ENCODE results near the gene IDI1.

DNA sequence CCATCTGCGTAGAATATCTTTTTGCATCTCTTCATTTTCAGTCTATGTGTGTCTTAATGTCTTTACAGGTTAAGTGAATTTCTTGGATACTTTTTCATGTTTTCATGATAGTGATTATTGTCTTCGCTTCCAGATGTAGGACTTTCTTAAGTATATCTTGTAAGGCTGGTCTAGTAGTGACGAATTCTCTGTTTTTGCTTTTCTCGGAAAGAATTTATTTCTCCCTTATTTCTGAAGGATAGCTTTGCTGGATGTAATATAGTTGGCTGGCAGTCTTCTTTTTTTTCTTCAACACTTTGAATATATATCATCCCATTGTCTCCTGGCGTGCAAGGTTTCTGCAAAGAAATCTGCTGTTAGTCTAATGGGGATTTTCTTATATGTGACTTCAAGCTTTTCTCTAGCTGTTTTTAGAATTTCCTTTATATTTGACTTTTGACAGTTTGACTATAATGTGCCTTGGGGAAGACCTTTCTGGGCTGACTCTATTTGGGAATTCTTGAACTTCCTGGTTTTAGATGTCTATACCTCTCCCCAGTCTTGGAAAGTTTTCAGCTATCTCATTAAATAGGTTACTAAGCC, 46.4 kb downstream of the IDI1 start:
- no peak for TF ChIP-seq POLR2AphosphoS5 (IDR thresholded peaks at IDR 0.05; ENCODE audit: low read depth)
- TF ChIP-seq, protein P1, sequence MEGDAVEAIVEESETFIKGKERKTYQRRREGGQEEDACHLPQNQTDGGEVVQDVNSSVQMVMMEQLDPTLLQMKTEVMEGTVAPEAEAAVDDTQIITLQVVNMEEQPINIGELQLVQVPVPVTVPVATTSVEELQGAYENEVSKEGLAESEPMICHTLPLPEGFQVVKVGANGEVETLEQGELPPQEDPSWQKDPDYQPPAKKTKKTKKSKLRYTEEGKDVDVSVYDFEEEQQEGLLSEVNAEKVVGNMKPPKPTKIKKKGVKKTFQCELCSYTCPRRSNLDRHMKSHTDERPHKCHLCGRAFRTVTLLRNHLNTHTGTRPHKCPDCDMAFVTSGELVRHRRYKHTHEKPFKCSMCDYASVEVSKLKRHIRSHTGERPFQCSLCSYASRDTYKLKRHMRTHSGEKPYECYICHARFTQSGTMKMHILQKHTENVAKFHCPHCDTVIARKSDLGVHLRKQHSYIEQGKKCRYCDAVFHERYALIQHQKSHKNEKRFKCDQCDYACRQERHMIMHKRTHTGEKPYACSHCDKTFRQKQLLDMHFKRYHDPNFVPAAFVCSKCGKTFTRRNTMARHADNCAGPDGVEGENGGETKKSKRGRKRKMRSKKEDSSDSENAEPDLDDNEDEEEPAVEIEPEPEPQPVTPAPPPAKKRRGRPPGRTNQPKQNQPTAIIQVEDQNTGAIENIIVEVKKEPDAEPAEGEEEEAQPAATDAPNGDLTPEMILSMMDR (IDR thresholded peaks at IDR 0.05; ENCODE audit: insufficient read depth, low read length): no peak
- TF ChIP-seq, protein P2, sequence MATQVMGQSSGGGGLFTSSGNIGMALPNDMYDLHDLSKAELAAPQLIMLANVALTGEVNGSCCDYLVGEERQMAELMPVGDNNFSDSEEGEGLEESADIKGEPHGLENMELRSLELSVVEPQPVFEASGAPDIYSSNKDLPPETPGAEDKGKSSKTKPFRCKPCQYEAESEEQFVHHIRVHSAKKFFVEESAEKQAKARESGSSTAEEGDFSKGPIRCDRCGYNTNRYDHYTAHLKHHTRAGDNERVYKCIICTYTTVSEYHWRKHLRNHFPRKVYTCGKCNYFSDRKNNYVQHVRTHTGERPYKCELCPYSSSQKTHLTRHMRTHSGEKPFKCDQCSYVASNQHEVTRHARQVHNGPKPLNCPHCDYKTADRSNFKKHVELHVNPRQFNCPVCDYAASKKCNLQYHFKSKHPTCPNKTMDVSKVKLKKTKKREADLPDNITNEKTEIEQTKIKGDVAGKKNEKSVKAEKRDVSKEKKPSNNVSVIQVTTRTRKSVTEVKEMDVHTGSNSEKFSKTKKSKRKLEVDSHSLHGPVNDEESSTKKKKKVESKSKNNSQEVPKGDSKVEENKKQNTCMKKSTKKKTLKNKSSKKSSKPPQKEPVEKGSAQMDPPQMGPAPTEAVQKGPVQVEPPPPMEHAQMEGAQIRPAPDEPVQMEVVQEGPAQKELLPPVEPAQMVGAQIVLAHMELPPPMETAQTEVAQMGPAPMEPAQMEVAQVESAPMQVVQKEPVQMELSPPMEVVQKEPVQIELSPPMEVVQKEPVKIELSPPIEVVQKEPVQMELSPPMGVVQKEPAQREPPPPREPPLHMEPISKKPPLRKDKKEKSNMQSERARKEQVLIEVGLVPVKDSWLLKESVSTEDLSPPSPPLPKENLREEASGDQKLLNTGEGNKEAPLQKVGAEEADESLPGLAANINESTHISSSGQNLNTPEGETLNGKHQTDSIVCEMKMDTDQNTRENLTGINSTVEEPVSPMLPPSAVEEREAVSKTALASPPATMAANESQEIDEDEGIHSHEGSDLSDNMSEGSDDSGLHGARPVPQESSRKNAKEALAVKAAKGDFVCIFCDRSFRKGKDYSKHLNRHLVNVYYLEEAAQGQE (IDR thresholded peaks at IDR 0.05; ENCODE audit: insufficient replicate concordance, low read depth): no peak
- TF ChIP-seq GABPA (IDR thresholded peaks at IDR 0.05; ENCODE audit: low read depth): no peak

All from HL-60 (cell line).